GM19328 (cell line): ENCODE data around the gene TP73.
"Not testable (repeated sequence)": the region's sequence is repeated elsewhere in the genome, so short reads cannot be mapped to it uniquely, and the experiment has no call there.

Experiments used
- ATAC-seq: cut with Tn5 transposase; IDR thresholded peaks from one replicate; pipeline ENCODE4 v1.9.1; 2021; ENCODE audit warnings: mild to moderate bottlenecking, moderate library complexity; ENCODE audit not compliant: unreplicated experiment

The TP73 gene

GRCh38 chr1:3724416-3725030 lies 72.2 kb downstream of the TP73 start:
- ATAC-seq, result not testable (repeated sequence)

GRCh38 chr1:3725366-3725765 lies 73.0 kb downstream of the TP73 start:
- no peak for ATAC-seq

- ATAC-seq, result no peak
Observed at GRCh38 chr1:3727042-3727824, 74.9 kb downstream of the TP73 start.

- no peak for ATAC-seq
Observed at GRCh38 chr1:3727825-3728776, 75.8 kb downstream of the TP73 start.

GRCh38 chr1:3729594-3730542 lies 77.6 kb downstream of the TP73 start:
- ATAC-seq, result no peak

- no peak for ATAC-seq
Observed at GRCh38 chr1:3730543-3731247, 78.4 kb downstream of the TP73 start.

GRCh38 chr1:3731583-3732433 lies 79.5 kb downstream of the TP73 start:
- ATAC-seq, result no peak

GRCh38 chr1:3732434-3733093 lies 80.2 kb downstream of the TP73 start:
- no peak for ATAC-seq

- ATAC-seq, result no peak
Observed at GRCh38 chr1:3733094-3733882, 81.0 kb downstream of the TP73 start.

GRCh38 chr1:3733883-3734589 lies 81.7 kb downstream of the TP73 start:
- no peak for ATAC-seq

- ATAC-seq, result no peak
Observed at GRCh38 chr1:3734602-3735001, 82.3 kb downstream of the TP73 start.

GRCh38 chr1:3735027-3735681 lies 82.8 kb downstream of the TP73 start:
- ATAC-seq, result no peak

- no peak for ATAC-seq
Observed at GRCh38 chr1:3735688-3736087, 83.4 kb downstream of the TP73 start.

- ATAC-seq, result no peak
Observed at GRCh38 chr1:3736131-3736561, 83.8 kb downstream of the TP73 start.

GRCh38 chr1:3736708-3737107 lies 84.4 kb downstream of the TP73 start:
- ATAC-seq, result no peak

- no peak for ATAC-seq
Observed at GRCh38 chr1:3738943-3739342, 86.6 kb downstream of the TP73 start.
